Neural cell (in vitro differentiated cells): ENCODE results near the gene GALNT15.

Experiments
- EP300 ChIP-seq: fragments of 450-650 bp; conservative IDR thresholded peaks from 2 replicates; pipeline ENCODE4 v1.6.1; 2014; ENCODE audit warnings: antibody characterized with exemption, mild to moderate bottlenecking, moderate library complexity; ENCODE audit not compliant: poor library complexity, severe bottlenecking
- MXI1 ChIP-seq: fragments of 450-650 bp; conservative IDR thresholded peaks from 2 replicates; pipeline ENCODE4 v1.6.1; 2014; ENCODE audit warnings: antibody characterized with exemption, mild to moderate bottlenecking; ENCODE audit not compliant: poor library complexity, severe bottlenecking
- TAF1 ChIP-seq: IDR thresholded peaks from 2 replicates; pipeline ENCODE4 v1.6.1; 2012; ENCODE audit warnings: low read depth
- TF ChIP-seq, protein P1 (sequence below): IDR thresholded peaks from 2 replicates; pipeline ENCODE4 v1.6.1; 2012; ENCODE audit warnings: borderline replicate concordance
- TF ChIP-seq, protein P2 (sequence below): fragments of 450-650 bp; IDR thresholded peaks from 2 replicates; pipeline ENCODE4 v1.5.1; 2014; ENCODE audit warnings: antibody characterized with exemption, mild to moderate bottlenecking, moderate library complexity; ENCODE audit not compliant: poor library complexity, severe bottlenecking

DNA sequence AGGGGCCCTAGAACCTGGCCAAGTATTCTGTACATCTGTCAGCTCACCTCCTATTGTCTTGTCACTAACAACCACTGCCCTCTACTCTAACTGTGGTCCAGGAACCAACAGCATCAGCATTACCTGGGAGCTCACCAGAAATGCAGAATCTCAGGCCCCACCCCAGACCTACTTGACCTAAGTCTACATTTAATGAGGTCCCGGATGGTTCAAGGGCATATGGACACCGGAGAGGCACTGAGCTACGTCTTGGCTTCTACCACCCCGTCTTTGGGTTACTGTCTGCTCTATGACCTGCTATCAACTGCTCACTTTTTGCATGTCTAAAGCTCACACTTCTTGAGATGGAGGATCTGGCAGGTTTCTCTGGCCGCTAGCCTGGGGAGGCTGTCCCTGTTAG is 8.1 kb downstream of the GALNT15 start:
- TF ChIP-seq, protein P1, sequence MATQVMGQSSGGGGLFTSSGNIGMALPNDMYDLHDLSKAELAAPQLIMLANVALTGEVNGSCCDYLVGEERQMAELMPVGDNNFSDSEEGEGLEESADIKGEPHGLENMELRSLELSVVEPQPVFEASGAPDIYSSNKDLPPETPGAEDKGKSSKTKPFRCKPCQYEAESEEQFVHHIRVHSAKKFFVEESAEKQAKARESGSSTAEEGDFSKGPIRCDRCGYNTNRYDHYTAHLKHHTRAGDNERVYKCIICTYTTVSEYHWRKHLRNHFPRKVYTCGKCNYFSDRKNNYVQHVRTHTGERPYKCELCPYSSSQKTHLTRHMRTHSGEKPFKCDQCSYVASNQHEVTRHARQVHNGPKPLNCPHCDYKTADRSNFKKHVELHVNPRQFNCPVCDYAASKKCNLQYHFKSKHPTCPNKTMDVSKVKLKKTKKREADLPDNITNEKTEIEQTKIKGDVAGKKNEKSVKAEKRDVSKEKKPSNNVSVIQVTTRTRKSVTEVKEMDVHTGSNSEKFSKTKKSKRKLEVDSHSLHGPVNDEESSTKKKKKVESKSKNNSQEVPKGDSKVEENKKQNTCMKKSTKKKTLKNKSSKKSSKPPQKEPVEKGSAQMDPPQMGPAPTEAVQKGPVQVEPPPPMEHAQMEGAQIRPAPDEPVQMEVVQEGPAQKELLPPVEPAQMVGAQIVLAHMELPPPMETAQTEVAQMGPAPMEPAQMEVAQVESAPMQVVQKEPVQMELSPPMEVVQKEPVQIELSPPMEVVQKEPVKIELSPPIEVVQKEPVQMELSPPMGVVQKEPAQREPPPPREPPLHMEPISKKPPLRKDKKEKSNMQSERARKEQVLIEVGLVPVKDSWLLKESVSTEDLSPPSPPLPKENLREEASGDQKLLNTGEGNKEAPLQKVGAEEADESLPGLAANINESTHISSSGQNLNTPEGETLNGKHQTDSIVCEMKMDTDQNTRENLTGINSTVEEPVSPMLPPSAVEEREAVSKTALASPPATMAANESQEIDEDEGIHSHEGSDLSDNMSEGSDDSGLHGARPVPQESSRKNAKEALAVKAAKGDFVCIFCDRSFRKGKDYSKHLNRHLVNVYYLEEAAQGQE, result no peak
- TF ChIP-seq EP300 (no peak), TAF1 (no peak), MXI1 (no peak)
- TF ChIP-seq, protein P2, sequence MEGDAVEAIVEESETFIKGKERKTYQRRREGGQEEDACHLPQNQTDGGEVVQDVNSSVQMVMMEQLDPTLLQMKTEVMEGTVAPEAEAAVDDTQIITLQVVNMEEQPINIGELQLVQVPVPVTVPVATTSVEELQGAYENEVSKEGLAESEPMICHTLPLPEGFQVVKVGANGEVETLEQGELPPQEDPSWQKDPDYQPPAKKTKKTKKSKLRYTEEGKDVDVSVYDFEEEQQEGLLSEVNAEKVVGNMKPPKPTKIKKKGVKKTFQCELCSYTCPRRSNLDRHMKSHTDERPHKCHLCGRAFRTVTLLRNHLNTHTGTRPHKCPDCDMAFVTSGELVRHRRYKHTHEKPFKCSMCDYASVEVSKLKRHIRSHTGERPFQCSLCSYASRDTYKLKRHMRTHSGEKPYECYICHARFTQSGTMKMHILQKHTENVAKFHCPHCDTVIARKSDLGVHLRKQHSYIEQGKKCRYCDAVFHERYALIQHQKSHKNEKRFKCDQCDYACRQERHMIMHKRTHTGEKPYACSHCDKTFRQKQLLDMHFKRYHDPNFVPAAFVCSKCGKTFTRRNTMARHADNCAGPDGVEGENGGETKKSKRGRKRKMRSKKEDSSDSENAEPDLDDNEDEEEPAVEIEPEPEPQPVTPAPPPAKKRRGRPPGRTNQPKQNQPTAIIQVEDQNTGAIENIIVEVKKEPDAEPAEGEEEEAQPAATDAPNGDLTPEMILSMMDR, result no peak
